ENCODE measurements around the gene CAPN7. TPM values are rescaled to one million over a fixed set of nuclear protein-coding genes. Genes with fewer than 3 reads are reported as not detected.
"Not testable (repeated sequence)": the region's sequence is repeated elsewhere in the genome, so short reads cannot be mapped to it uniquely, and the experiment has no call there.

CAPN7 gene
- total RNA-seq, 1 donor from 2014 or later, result 49.4 TPM

DNA sequence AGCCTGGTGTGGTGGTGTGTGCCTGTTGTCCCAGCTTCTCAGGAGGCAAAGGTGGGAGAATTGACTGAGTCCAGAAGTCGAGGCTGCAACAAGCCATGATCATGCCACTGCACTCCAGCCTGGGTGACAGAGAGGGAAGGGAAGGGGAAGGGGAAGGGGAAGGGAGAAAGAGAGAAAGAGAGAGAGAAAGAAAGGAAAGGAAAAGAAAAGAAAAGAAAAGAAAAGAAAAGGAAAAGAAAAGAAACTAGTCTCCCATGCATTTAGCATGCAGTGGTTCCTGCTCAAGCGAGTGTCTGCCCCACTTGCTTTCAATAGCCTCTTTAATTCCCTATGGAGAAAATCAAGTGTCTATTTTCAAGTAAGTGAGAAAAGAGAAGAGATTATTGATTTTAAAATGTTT lies 20.6 kb upstream of the CAPN7 start:
- TF ChIP-seq, protein P1, sequence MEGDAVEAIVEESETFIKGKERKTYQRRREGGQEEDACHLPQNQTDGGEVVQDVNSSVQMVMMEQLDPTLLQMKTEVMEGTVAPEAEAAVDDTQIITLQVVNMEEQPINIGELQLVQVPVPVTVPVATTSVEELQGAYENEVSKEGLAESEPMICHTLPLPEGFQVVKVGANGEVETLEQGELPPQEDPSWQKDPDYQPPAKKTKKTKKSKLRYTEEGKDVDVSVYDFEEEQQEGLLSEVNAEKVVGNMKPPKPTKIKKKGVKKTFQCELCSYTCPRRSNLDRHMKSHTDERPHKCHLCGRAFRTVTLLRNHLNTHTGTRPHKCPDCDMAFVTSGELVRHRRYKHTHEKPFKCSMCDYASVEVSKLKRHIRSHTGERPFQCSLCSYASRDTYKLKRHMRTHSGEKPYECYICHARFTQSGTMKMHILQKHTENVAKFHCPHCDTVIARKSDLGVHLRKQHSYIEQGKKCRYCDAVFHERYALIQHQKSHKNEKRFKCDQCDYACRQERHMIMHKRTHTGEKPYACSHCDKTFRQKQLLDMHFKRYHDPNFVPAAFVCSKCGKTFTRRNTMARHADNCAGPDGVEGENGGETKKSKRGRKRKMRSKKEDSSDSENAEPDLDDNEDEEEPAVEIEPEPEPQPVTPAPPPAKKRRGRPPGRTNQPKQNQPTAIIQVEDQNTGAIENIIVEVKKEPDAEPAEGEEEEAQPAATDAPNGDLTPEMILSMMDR (IDR thresholded peaks at IDR 0.05), result no peak
- no peak for DNase-seq
- no peak for ATAC-seq
- H3K27me3 ChIP-seq (ENCODE audit: low read depth), result no peaks in the 10 kb centered on the region
- H3K4me3 ChIP-seq, result no peak overlapping the region
- no peak overlapping the region for H3K27ac ChIP-seq
- no peaks in the 10 kb centered on the region for H3K36me3 ChIP-seq
- H3K9me3 ChIP-seq, result no peaks in the 10 kb centered on the region
- intact Hi-C loops (cut with DNase I), result no loop called here
- H3K4me1 ChIP-seq, result no peaks in the 10 kb centered on the region

DNA sequence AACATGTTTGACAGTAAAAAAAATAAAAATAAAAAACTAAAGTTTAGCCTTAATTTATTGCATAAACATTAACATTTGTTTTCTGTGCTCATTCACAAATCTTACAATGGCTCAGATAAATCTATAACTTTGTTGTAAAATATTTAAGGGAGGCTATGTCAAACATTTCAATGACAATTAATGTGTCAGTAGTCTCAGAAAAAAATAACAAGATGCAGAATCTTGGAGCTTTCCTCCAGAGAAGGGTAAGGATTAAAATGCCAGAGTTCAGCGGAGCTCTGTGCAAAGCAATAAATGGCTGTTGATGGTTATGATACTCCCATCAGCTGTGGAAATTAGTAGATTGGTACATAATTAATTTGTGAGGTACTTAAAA lies 20.0 kb upstream of the CAPN7 start:
- H3K36me3 ChIP-seq, result no peaks in the 10 kb centered on the region
- TF ChIP-seq, protein P1 (IDR thresholded peaks at IDR 0.05), result no peak
- no peaks in the 10 kb centered on the region for H3K27me3 ChIP-seq (ENCODE audit: low read depth)
- H3K27ac ChIP-seq, result no peak overlapping the region
- no peaks in the 10 kb centered on the region for H3K9me3 ChIP-seq
- intact Hi-C loops (cut with DNase I), result no loop called here
- no peak overlapping the region for H3K4me3 ChIP-seq
- DNase-seq (no peak), ATAC-seq (no peak)
- H3K4me1 ChIP-seq, result no peaks in the 10 kb centered on the region

DNA sequence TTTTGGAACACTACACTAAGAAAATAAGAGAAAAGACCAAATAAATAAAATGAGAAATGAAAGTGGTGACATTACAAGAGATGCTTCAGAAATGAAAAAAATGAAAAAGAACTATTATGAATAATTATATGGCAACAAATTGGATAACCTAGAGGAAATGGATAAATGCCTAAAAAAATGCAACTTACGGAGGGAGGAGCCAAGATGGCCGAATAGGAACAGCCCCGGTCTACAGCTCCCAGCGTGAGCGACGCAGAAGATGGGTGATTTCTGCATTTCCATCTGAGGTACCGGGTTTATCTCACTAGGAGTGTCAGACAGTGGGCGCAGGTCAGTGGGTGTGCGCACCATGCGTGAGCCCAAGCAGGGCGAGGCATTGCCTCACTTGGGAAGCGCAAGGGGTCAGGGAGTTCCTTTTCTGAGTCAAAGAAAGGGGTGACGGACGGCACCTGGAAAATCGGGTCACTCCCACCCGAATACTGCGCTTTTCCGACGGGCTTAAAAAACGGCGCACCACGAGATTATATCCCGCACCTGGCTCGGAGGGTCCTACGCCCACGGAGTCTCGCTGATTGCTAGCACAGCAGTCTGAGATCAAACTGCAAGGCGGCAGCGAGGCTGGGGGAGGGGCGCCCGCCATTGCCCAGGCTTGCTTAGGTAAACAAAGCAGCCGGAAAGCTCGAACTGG lies 19.4 kb upstream of the CAPN7 start:
- not testable (repeated sequence) for H3K27ac ChIP-seq

DNA sequence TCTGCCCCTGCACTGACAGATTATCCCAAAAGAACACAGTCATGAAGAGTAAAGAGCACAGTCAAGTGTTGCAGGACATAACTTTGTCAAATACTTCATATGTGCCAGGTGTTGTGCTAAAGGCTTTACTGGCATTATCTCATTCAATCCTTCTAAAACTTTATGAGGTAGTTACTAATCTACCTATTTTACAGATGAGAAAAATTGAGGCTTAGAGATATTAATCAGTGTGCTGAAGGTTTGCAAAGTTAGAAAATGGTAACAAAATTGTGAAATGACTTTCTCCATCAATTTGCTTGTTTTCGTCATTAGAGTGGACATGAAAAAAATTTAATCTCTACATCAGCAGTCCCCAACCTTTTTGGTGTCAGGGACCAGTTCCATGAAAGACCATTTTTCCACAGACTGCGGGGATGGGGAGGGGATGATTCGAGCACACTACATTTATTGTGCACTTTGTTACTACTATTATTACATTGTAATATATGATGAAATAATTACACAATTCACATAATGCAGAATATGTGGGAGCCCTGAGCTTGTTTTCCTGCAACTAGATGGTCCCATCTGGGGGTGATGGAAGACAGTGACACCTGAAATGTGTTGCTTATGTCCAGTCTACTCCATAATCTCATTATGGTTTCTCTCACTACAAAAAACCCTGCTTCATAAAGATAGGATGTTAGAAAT lies 8.6 kb upstream of the CAPN7 start:
- H3K27ac ChIP-seq, result no peak overlapping the region
- no peaks in the 10 kb centered on the region for H3K9me3 ChIP-seq
- no peaks in the 10 kb centered on the region for H3K4me1 ChIP-seq
- no peak for ATAC-seq
- no peaks in the 10 kb centered on the region for H3K36me3 ChIP-seq
- H3K27me3 ChIP-seq (ENCODE audit: low read depth), result no peaks in the 10 kb centered on the region
- DNase-seq, result no peak
- TF ChIP-seq, protein P1 (IDR thresholded peaks at IDR 0.05), result no peak
- H3K4me3 ChIP-seq, result no peak overlapping the region
- intact Hi-C loops (cut with DNase I), result no loop called here

More for the DNA sequence above, 19.4 kb upstream of the CAPN7 start:
- DNase-seq; ATAC-seq; intact Hi-C loops (cut with DNase I); H3K4me3 ChIP-seq; H3K36me3 ChIP-seq; H3K4me1 ChIP-seq; H3K27me3 ChIP-seq (ENCODE audit: low read depth); H3K9me3 ChIP-seq: not testable (repeated sequence)

DNA sequence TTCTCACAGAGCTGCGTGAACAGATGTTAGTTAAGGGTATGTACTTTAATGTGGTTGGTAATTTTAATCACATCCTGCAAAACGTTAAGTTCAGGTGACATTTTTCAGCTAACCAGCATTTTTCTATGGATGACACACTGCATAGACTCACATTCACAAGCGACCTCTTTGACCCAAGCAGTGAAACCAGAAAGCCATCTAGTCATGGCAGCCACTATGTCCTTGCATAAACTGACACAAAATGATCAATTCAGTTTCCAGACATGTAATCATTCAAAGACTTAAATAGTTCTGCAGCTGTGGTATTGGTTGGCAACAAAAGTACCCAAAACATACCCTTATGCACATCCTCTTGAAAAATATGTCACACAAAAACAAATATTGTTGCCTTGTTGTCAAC lies 7.4 kb upstream of the CAPN7 start:
- H3K27ac ChIP-seq, result no peak overlapping the region
- H3K9me3 ChIP-seq, result no peaks in the 10 kb centered on the region
- DNase-seq (no peak), ATAC-seq (no peak)
- H3K4me1 ChIP-seq, result no peaks in the 10 kb centered on the region
- no peak overlapping the region for H3K4me3 ChIP-seq
- TF ChIP-seq, protein P1 (IDR thresholded peaks at IDR 0.05), result no peak
- no peaks in the 10 kb centered on the region for H3K27me3 ChIP-seq (ENCODE audit: low read depth)
- intact Hi-C loops (cut with DNase I), result no loop called here
- no peaks in the 10 kb centered on the region for H3K36me3 ChIP-seq

DNA sequence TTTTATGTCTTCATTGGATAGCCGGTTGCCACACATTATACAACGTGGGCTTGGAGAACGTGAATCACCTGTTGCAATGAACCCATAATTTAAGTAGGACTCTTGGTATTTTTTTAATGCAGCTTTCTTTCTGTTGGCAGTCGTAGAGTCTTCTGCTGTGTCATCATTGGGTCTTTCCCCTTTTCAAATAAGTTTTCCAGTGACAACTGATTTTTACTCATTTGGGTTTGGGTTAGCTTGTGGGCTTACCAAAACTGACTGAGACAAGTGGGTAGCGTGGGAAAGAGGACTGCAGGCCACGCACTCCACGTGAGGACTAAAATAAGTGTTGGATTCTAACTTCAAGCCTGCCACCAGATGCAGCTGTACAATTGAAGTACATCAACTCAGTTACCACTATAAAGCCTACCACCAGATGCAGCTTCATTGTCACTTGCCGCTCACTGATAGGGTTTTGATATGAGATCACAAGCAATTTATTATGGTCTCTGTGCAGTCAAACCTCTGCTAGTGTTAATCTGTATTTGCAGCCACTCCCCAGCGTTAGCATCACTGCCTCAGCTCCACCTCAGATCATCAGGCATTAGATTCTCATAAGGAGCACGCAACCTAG lies 6.4 kb upstream of the CAPN7 start:
- DNase-seq, result no peak
- intact Hi-C loops (cut with DNase I), result no loop called here
- no peaks in the 10 kb centered on the region for H3K4me1 ChIP-seq

More for the DNA sequence above, 6.4 kb upstream of the CAPN7 start:
- Histone ChIP-seq H3K4me3 (no peak overlapping the region), H3K36me3 (no peaks in the 10 kb centered on the region), H3K27me3 (ENCODE audit: low read depth) (no peaks in the 10 kb centered on the region), H3K27ac (no peak overlapping the region), H3K9me3 (no peaks in the 10 kb centered on the region)
- TF ChIP-seq, protein P1 (IDR thresholded peaks at IDR 0.05), result no peak
- no peak for ATAC-seq

Data from lower lobe of right lung (tissue), 2 donors.